T-helper 1 cell treated with Interleukin-12 subunit alpha and Interleukin-12 subunit beta and Interleukin-4 antibody, amounts not matched to agents 30 μg/mL and 1 μg/mL, for 36 hours (primary cell): ENCODE data around the gene GRIN2D.

Experiments
- H3K27ac Mint-ChIP-seq: one replicate; pipeline ENCODE4 v1.8.0; 2021; ENCODE audit warnings: mild to moderate bottlenecking, mixed read lengths
- H3K27me3 Mint-ChIP-seq: one replicate; pipeline ENCODE4 v1.8.0; 2021; ENCODE audit warnings: low read depth, mixed read lengths
- H3K36me3 Mint-ChIP-seq: one replicate; pipeline ENCODE4 v1.8.0; 2021; ENCODE audit warnings: low read depth, mixed read lengths
- H3K4me1 Mint-ChIP-seq: one replicate; pipeline ENCODE4 v1.8.0; 2021; ENCODE audit warnings: low read depth, mixed read lengths
- H3K4me3 Mint-ChIP-seq: one replicate; pipeline ENCODE4 v1.8.0; 2021; ENCODE audit warnings: mild to moderate bottlenecking, moderate library complexity, mixed read lengths
- H3K9me3 Mint-ChIP-seq: one replicate; pipeline ENCODE4 v1.8.0; 2021; ENCODE audit warnings: mixed read lengths

The GRIN2D gene

GRCh38 chr19:48421548-48421947, 28.1 kb downstream of the GRIN2D start:
- Mint-ChIP-seq H3K4me3 (no peak overlapping the region), H3K36me3 (no peaks in the 10 kb centered on the region), H3K9me3 (no peaks in the 10 kb centered on the region), H3K27me3 (peaks cover 4% of the 10 kb centered on the region), H3K27ac (no peak overlapping the region), H3K4me1 (peaks cover 19% of the 10 kb centered on the region)

GRCh38 chr19:48424694-48425219, 31.3 kb downstream of the GRIN2D start:
- Mint-ChIP-seq H3K36me3 (no peaks in the 10 kb centered on the region), H3K9me3 (no peaks in the 10 kb centered on the region), H3K27me3 (peaks cover 4% of the 10 kb centered on the region), H3K4me1 (peaks cover 5% of the 10 kb centered on the region), H3K4me3 (no peak overlapping the region), H3K27ac (no peak overlapping the region)

GRCh38 chr19:48428670-48429069, 35.2 kb downstream of the GRIN2D start:
- Mint-ChIP-seq H3K9me3 (no peaks in the 10 kb centered on the region), H3K27me3 (peaks cover 4% of the 10 kb centered on the region), H3K36me3 (no peaks in the 10 kb centered on the region), H3K27ac (no peak overlapping the region), H3K4me3 (no peak overlapping the region), H3K4me1 (peaks cover 5% of the 10 kb centered on the region)

GRCh38 chr19:48433337-48433736, 39.9 kb downstream of the GRIN2D start:
- Mint-ChIP-seq H3K36me3 (no peaks in the 10 kb centered on the region), H3K4me1 (no peaks in the 10 kb centered on the region), H3K4me3 (no peak overlapping the region), H3K27ac (no peak overlapping the region), H3K9me3 (no peaks in the 10 kb centered on the region), H3K27me3 (peaks cover 6% of the 10 kb centered on the region)

- Mint-ChIP-seq H3K27me3 (peaks cover 27% of the 10 kb centered on the region), H3K36me3 (no peaks in the 10 kb centered on the region), H3K4me3 (no peak overlapping the region), H3K4me1 (no peaks in the 10 kb centered on the region), H3K27ac (no peak overlapping the region), H3K9me3 (no peaks in the 10 kb centered on the region)
Observed at GRCh38 chr19:48436586-48436985, 43.1 kb downstream of the GRIN2D start.

GRCh38 chr19:48441360-48442050, 48.0 kb downstream of the GRIN2D start:
- H3K36me3 Mint-ChIP-seq, result peaks cover 10% of the 10 kb centered on the region
- no peak overlapping the region for H3K27ac Mint-ChIP-seq
- H3K27me3 Mint-ChIP-seq, result peaks cover 51% of the 10 kb centered on the region
- peak overlapping the region; percentile 37 for H3K4me3 Mint-ChIP-seq
- peaks cover 18% of the 10 kb centered on the region for H3K4me1 Mint-ChIP-seq
- no peaks in the 10 kb centered on the region for H3K9me3 Mint-ChIP-seq

GRCh38 chr19:48442116-48443035, 48.9 kb downstream of the GRIN2D start:
- H3K27me3 Mint-ChIP-seq, result peaks cover 51% of the 10 kb centered on the region
- no peak overlapping the region for H3K27ac Mint-ChIP-seq
- peaks cover 11% of the 10 kb centered on the region for H3K36me3 Mint-ChIP-seq
- H3K9me3 Mint-ChIP-seq, result no peaks in the 10 kb centered on the region
- H3K4me1 Mint-ChIP-seq, result peaks cover 20% of the 10 kb centered on the region
- peak overlapping the region; percentile 37 for H3K4me3 Mint-ChIP-seq

GRCh38 chr19:48443256-48443655, 49.8 kb downstream of the GRIN2D start:
- H3K36me3 Mint-ChIP-seq, result peaks cover 18% of the 10 kb centered on the region

More at GRCh38 chr19:48443256-48443655, 49.8 kb downstream of the GRIN2D start:
- H3K27ac Mint-ChIP-seq, result no peak overlapping the region
- H3K4me1 Mint-ChIP-seq, result peaks cover 25% of the 10 kb centered on the region
- no peaks in the 10 kb centered on the region for H3K9me3 Mint-ChIP-seq
- H3K27me3 Mint-ChIP-seq, result peaks cover 45% of the 10 kb centered on the region
- H3K4me3 Mint-ChIP-seq, result no peak overlapping the region
